Mucosa of rectum (tissue), 2 donors: Measurements from ENCODE around the gene FTSJ1.
A peak's percentile ranks its signal among the peaks of the same experiment; 100 is the strongest.

ENCODE experiments used
- H3K27ac ChIP-seq, 2 donors: one replicate each; pipeline ENCODE4 v1.7.0; 2013; ENCODE audit warnings: inconsistent platforms in 2 of 2, low read depth in 2 of 2, low read length in 2 of 2
- H3K27me3 ChIP-seq, 2 donors: one replicate each; pipeline ENCODE4 v1.7.0; 2013; ENCODE audit warnings: low read length in 2 of 2; ENCODE audit not compliant: control insufficient read depth in 2 of 2, insufficient read depth in 2 of 2
- H3K36me3 ChIP-seq, 2 donors: one replicate each; pipeline ENCODE4 v1.7.0; 2013; ENCODE audit warnings: low read length in 2 of 2; ENCODE audit not compliant: control insufficient read depth in 2 of 2, insufficient read depth in 2 of 2
- H3K4me1 ChIP-seq, 2 donors: one replicate each; pipeline ENCODE4 v1.7.0; 2013; ENCODE audit warnings: low read length in 2 of 2, mild to moderate bottlenecking in 1 of 2; ENCODE audit not compliant: control insufficient read depth in 2 of 2, insufficient read depth in 2 of 2
- H3K4me3 ChIP-seq, 2 donors: one replicate each; pipeline ENCODE4 v1.7.0; 2013; ENCODE audit warnings: low read length in 2 of 2
- H3K9ac ChIP-seq, 2 donors: one replicate each; pipeline ENCODE4 v1.7.0; 2013; ENCODE audit warnings: low read length in 2 of 2, low read depth in 1 of 2, mild to moderate bottlenecking in 1 of 2
- H3K9me3 ChIP-seq, 2 donors: one replicate each; pipeline ENCODE4 v1.7.0; 2013; ENCODE audit warnings: low read length in 2 of 2; ENCODE audit not compliant: control insufficient read depth in 2 of 2
- donor health status: healthy.
- donor health status: Normal muscosa, but diverticular disease.

The FTSJ1 gene

GRCh38 chrX:48491809-48492208, 15.8 kb downstream of the FTSJ1 start:
- no peaks in the 10 kb centered on the region for H3K36me3 ChIP-seq
- no peak overlapping the region for H3K4me3 ChIP-seq
- no peak overlapping the region for H3K27ac ChIP-seq
- no peaks in the 10 kb centered on the region for H3K4me1 ChIP-seq
- H3K9ac ChIP-seq: no peak overlapping the region
- H3K9me3 ChIP-seq: no peaks in the 10 kb centered on the region
- H3K27me3 ChIP-seq: peaks cover 0 to 2% of the 10 kb centered on the region in 2 donors

GRCh38 chrX:48492293-48492910, 16.4 kb downstream of the FTSJ1 start:
- H3K27me3 ChIP-seq: peaks cover 0 to 2% of the 10 kb centered on the region in 2 donors
- no peaks in the 10 kb centered on the region for H3K4me1 ChIP-seq
- no peak overlapping the region for H3K27ac ChIP-seq
- H3K36me3 ChIP-seq: no peaks in the 10 kb centered on the region
- no peak overlapping the region for H3K9ac ChIP-seq
- no peaks in the 10 kb centered on the region for H3K9me3 ChIP-seq
- no peak overlapping the region for H3K4me3 ChIP-seq

GRCh38 chrX:48493890-48494364, 17.9 kb downstream of the FTSJ1 start:
- no peak overlapping the region for H3K9ac ChIP-seq
- H3K4me3 ChIP-seq: no peak overlapping the region
- no peaks in the 10 kb centered on the region for H3K36me3 ChIP-seq
- peaks cover 0 to 2% of the 10 kb centered on the region in 2 donors for H3K27me3 ChIP-seq
- no peaks in the 10 kb centered on the region for H3K9me3 ChIP-seq
- H3K4me1 ChIP-seq: no peaks in the 10 kb centered on the region
- H3K27ac ChIP-seq: no peak overlapping the region

- Histone ChIP-seq H3K4me1 (no peaks in the 10 kb centered on the region), H3K9me3 (no peaks in the 10 kb centered on the region), H3K27me3 (peaks cover 0 to 2% of the 10 kb centered on the region in 2 donors), H3K4me3 (no peak overlapping the region), H3K9ac (no peak overlapping the region), H3K27ac (no peak overlapping the region), H3K36me3 (no peaks in the 10 kb centered on the region)
Measured at GRCh38 chrX:48496660-48497059, 20.7 kb downstream of the FTSJ1 start.

- H3K4me1 ChIP-seq: no peaks in the 10 kb centered on the region
- H3K27ac ChIP-seq: no peak overlapping the region
- no peak overlapping the region for H3K9ac ChIP-seq
- peaks cover 0 to 2% of the 10 kb centered on the region in 2 donors for H3K27me3 ChIP-seq
- no peaks in the 10 kb centered on the region for H3K36me3 ChIP-seq
- H3K4me3 ChIP-seq: no peak overlapping the region
- no peaks in the 10 kb centered on the region for H3K9me3 ChIP-seq
Measured at GRCh38 chrX:48497871-48498270, 21.9 kb downstream of the FTSJ1 start.

- Histone ChIP-seq H3K9ac (no peak overlapping the region), H3K4me3 (no peak overlapping the region), H3K4me1 (no peaks in the 10 kb centered on the region), H3K36me3 (no peaks in the 10 kb centered on the region), H3K27ac (no peak overlapping the region), H3K9me3 (no peaks in the 10 kb centered on the region), H3K27me3 (peaks cover 0 to 2% of the 10 kb centered on the region in 2 donors)
Measured at GRCh38 chrX:48498374-48498809, 22.4 kb downstream of the FTSJ1 start.

GRCh38 chrX:48504261-48504660, 28.3 kb downstream of the FTSJ1 start:
- Histone ChIP-seq H3K9me3 (no peaks in the 10 kb centered on the region), H3K27me3 (peaks cover 0 to 2% of the 10 kb centered on the region in 2 donors), H3K36me3 (no peaks in the 10 kb centered on the region), H3K4me1 (no peaks in the 10 kb centered on the region), H3K27ac (no peak overlapping the region), H3K9ac (no peak overlapping the region), H3K4me3 (no peak overlapping the region)

GRCh38 chrX:48505481-48505880, 29.5 kb downstream of the FTSJ1 start:
- Histone ChIP-seq H3K27me3 (peaks cover 0 to 2% of the 10 kb centered on the region in 2 donors), H3K4me3 (no peak overlapping the region), H3K27ac (no peak overlapping the region), H3K9me3 (no peaks in the 10 kb centered on the region), H3K9ac (no peak overlapping the region), H3K36me3 (no peaks in the 10 kb centered on the region), H3K4me1 (peaks cover 0 to 4% of the 10 kb centered on the region in 2 donors)

- Histone ChIP-seq H3K36me3 (no peaks in the 10 kb centered on the region), H3K27ac (no peak overlapping the region), H3K9me3 (no peaks in the 10 kb centered on the region), H3K9ac (no peak overlapping the region), H3K27me3 (peaks cover 0 to 2% of the 10 kb centered on the region in 2 donors), H3K4me1 (peaks cover 0 to 4% of the 10 kb centered on the region in 2 donors), H3K4me3 (no peak overlapping the region)
Measured at GRCh38 chrX:48507246-48507645, 31.2 kb downstream of the FTSJ1 start.

- H3K9ac ChIP-seq: peak within 1 kb of the TSS; percentile 70 to 76
- H3K4me3 ChIP-seq: peak within 1 kb of the TSS; percentile 73 to 84
- no peaks in the 10 kb centered on the region for H3K36me3 ChIP-seq
- H3K4me1 ChIP-seq: peaks cover 0 to 4% of the 10 kb centered on the region in 2 donors
- H3K9me3 ChIP-seq: no peaks in the 10 kb centered on the region
- peak within 1 kb of the TSS; percentile 65 to 72 for H3K27ac ChIP-seq
- peaks cover 0 to 3% of the 10 kb centered on the region in 2 donors for H3K27me3 ChIP-seq
Measured at GRCh38 chrX:48508400-48509244, 32.6 kb downstream of the FTSJ1 start, which contains the start of gene PORCN. Gene PORCN, plus strand, starts transcription at chrX:48508992. Its CDS starts 829 bp downstream, at chrX:48509821.
